ENCODE data around the gene CATSPERD.
"Not testable (repeated sequence)": the region's sequence is repeated elsewhere in the genome, so short reads cannot be mapped to it uniquely, and the experiment has no call there.

CATSPERD gene

GRCh38 chr19:5684694-5685430, 35.6 kb upstream of the CATSPERD start:
- DNase-seq = peak in 1 of 10 donors; percentile 74
- intact Hi-C loops (cut with DNase I) = no loop called here

- DNase-seq = no peak
- intact Hi-C loops (cut with DNase I) = no loop called here
These were observed 34.2 kb upstream of the CATSPERD start for GRCh38 chr19:5686326-5686646.

- DNase-seq = peak; percentile 79 to 99 (median 91)
- intact Hi-C loops (cut with DNase I) = no loop called here
These were observed 33.6 kb upstream of the CATSPERD start for GRCh38 chr19:5686647-5687359.

DNA sequence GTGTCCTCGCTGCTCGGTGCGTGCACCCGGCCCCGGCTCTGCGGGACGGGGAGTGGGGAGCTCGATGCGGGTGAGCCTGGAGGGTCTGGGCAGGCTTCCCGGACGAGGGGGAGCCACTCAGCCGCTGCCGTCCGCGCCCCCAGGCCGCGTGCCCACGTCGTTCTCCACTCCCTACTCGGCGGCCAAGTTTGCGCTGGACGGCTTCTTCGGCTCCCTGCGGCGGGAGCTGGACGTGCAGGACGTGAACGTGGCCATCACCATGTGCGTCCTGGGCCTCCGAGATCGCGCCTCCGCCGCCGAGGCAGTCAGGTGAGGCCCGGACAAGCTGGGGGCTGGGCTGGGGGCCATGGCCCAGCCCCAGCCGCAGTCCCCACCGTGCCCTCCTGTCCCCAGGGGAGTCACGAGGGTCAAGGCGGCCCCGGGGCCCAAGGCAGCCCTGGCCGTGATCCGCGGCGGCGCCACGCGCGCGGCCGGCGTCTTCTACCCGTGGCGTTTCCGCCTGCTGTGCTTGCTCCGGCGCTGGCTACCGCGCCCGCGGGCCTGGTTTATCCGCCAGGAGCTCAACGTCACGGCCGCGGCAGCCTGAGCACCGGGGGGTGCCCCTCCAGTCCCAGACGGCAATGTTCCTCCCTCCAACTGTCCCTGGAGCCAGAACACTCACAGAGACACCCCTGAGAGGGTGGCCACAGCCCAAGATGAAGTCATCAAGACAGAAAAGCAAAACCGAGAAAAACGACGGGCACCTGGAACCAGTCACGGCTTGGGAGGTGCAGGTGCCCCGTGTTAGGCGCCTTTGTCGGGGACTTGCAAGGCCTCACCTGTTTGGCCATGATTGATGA, 32.9 kb upstream of the CATSPERD start:
- intact Hi-C loops (cut with DNase I) = no loop called here
- DNase-seq = peak in 1 of 10 donors; percentile 84

DNA sequence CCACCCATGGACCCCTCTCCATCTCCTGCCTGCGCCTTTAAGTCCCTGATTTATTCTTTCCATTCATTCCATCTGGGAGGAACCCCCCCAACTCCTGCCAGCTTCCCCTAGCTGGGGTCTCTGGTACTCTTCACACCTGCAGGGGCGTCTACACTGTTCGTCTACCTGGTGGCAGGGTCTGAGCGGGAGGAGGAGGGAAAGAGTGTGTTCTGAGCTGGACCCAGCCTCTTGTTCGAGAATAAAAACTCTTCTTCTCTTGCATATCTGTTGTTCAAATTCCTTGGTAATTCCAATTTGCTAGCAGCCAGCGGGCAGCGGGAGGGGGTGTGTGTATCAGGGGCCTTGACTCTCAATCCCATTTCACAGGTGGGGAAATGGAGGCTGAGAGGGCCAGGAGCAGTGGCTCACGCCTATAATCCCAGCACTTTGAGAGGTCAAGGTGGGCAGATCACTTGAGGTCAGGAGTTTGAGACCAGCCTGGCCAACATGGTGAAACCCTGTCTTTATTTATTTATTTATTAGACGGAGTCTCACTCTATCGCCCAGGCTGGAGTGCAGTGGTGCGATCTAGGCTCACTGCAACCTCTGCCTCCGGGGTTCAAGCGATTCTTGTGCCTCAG, 32.1 kb upstream of the CATSPERD start:
- intact Hi-C loops (cut with DNase I); DNase-seq: not testable (repeated sequence)

DNA sequence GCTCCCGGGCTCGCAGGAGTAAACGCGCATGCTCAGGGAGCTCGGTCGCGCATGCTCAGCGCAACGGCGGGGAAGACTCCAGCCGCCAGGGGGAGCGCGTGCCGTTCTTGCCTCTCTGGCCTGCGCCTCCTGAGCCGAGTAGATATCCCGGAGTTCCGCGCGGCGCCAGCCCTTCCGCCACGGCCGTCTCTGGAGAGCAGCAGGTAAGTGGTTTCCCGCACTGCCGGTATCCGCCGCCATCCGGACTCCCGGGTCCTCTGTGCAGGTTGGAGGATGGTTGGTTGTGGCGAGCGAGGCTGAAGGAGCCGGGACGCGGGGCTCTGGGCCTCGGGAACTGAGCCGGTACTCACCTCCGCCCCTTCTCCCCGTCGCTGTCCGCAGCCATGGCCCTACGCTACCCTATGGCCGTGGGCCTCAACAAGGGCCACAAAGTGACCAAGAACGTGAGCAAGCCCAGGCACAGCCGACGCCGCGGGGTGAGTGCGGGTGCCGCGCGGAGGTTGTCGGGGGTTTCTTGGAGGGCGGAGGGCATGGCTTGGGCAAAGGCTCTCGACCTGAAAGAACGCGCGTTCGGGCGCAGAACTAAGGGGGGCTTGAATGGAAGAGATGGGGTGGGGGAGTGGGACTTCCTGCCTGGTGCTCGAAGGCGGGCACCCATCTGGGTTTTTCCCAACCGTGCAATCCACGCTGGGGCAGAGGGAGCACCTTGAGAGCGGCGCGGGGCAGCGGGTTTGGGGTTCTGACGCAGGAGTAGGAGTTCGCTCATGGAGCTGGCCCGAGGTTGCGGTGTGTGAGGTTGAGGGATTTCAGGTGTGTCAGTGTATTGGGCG, 30.1 kb upstream of the CATSPERD start, which contains the start of gene RPL36:
Gene RPL36, plus strand, starts transcription at position 171 of the 830 bp plus-strand sequence. Its CDS starts 213 bp downstream, at position 384.
- DNase-seq = peak; percentile 93 to 99 (median 96)
- intact Hi-C loops (cut with DNase I) = loop anchor here (1.0 kb wide), 1 partner anchor 30 kb away; the partner anchor contains the start of genes CATSPERD and LONP1

GRCh38 chr19:5690955-5691821, 29.2 kb upstream of the CATSPERD start:
- DNase-seq = peak in 3 of 10 donors; percentile 38 to 81 (median 45)

DNA sequence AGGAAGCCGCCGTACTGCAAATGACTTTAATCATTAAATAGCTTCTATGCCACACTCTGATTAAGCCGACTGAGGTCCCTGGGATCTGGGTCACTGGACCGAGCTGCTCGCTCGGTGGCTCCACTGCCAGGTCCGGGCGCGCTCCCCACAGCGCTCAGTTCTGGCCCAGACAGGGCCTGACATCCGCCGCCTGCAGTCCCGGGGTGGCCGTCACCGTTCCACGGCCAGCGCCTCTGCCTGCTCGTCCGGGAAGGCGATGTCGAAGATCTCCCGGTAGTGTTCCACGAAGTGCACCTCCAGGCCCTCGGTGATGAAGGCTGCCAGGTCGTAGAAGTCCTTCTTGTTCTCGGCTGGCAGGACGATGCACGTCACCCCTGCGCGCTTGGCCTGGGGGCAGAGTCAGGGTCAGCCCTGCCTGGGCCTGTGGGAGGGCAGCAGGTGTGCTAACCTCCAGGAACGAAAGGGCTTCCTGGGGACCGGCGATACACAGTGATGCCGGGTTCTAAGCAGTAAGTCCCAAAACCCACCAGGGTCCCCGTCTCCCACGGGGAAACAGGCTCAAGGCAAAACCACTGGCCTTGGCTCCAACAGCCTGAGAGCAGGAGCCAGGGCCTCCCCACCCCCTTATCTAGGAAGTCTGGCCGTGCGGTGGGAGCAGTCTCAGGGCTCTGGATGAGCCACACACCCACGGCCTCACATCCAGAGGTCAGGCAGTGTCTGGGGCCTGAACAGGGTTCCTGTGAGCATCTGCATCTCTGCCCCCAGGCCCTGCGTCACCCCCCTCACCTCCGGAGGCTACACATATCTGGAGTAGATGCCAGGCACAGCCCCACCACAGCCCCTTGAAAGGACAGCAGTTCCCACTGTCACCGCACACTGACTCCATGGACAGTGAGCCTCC, 28.4 kb upstream of the CATSPERD start:
- intact Hi-C loops (cut with DNase I) = no loop called here
- peak in 2 of 10 donors; percentile 86 to 87 for DNase-seq

More at GRCh38 chr19:5690955-5691821, 29.2 kb upstream of the CATSPERD start:
- intact Hi-C loops (cut with DNase I) = loop anchor here (1.0 kb wide), 1 partner anchor 29 kb away; the partner anchor contains the start of genes CATSPERD and LONP1

DNA sequence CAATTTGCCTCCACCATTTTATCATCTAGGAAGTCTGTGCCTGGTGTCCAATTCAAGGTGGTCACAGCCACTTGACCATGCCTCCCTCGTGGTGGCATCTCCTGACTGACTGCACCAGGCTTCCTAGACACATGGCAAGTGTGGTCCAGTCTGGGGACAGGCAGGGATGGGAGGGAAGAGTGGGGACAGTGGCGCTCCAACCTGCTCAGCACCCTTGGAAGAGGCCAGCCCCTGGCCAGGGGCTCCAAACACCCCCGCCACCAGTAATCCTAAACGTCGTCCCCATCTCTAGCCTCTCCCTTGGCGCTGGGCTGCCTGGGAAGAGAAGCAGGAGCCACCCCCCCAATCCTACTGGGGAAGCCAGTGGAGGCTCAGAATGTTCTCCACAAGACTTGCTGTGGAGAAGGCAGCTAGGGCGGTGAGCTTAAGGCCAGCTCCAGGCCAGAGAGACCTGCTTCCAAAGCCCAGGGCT, 27.7 kb upstream of the CATSPERD start:
- intact Hi-C loops (cut with DNase I) = no loop called here
- peak in 1 of 10 donors; percentile 79 for DNase-seq

GRCh38 chr19:5693195-5694166, 27.0 kb upstream of the CATSPERD start:
- intact Hi-C loops (cut with DNase I) = no loop called here
- DNase-seq = peak in 2 of 10 donors; percentile 78 to 79

GRCh38 chr19:5694167-5694955, 26.1 kb upstream of the CATSPERD start:
- DNase-seq = peak in 2 of 10 donors; percentile 77 to 83
- intact Hi-C loops (cut with DNase I) = no loop called here

GRCh38 chr19:5694956-5695648, 25.3 kb upstream of the CATSPERD start:
- intact Hi-C loops (cut with DNase I) = no loop called here
- DNase-seq = no peak

- peak in 3 of 10 donors; percentile 73 to 86 (median 79) for DNase-seq
- intact Hi-C loops (cut with DNase I) = no loop called here
These were observed 24.7 kb upstream of the CATSPERD start for GRCh38 chr19:5695649-5696195.
